ENCODE results near the gene ATXN7. TPM values are rescaled to one million over a fixed set of nuclear protein-coding genes. Genes with fewer than 3 reads are reported as not detected.

ATXN7 gene
- 10 to 100 TPM; 11.1 to 18.9 (median 13.4) TPM for total RNA-seq
- 4.8 TPM for polyA plus RNA-seq
- long read RNA-seq, donor 1, partial matches to known transcripts: 0 of 3 reads
- long read RNA-seq, donor 1, other reads (novel, unspliced or antisense): 0 of 3 reads
- long read RNA-seq, donor 2: 0 reads
- long read RNA-seq, donor 3, transcript ATXN7-211 (1 exons, 3,268 nt): major isoform, 8 of 11 reads
- long read RNA-seq, donor 3, partial matches to known transcripts: 3 of 11 reads
- long read RNA-seq, donor 3, other reads (novel, unspliced or antisense): 0 of 11 reads
- long read RNA-seq, donor 4, partial matches to known transcripts: 1 of 2 reads
- long read RNA-seq, donor 4, other reads (novel, unspliced or antisense): 1 of 2 reads

GRCh38 chr3:63863150-63864007, at the start of gene ATXN7, which contains the start of gene THOC7:
Gene ATXN7 (plus strand): TSS chr3:63863867. CDS start chr3:63912599, 48,732 bp downstream.
Gene THOC7 (minus strand): TSS chr3:63863805. CDS start chr3:63863790, 15 bp downstream.
- ATAC-seq (peak; percentile 85 to 88), DNase-seq (peak; percentile 72 to 91 (median 88))
- under 1% methylated on average over 98 of the region's 98 CpGs for WGBS
- Histone ChIP-seq H3K4me3 (ENCODE audit: low read length) (peak within 1 kb of the TSS; percentile 92), H3K9me3 (ENCODE audit: control insufficient read depth, low read length) (no peaks in the 10 kb centered on the region), H3K27ac (ENCODE audit: low read length) (peak within 1 kb of the TSS; percentile 66), H3K4me1 (ENCODE audit: control insufficient read depth, insufficient read depth, low read length) (peaks cover 2% of the 10 kb centered on the region), H3K27me3 (ENCODE audit: control insufficient read depth, insufficient read depth) (no peaks in the 10 kb centered on the region)
- intact Hi-C loops (cut with DNase I): loop anchor here in 1 of 4 donors (1.0 kb wide), 1 partner anchor 9 kb away; no protein-coding TSS in a partner anchor

- Histone ChIP-seq H3K4me1 (ENCODE audit: control insufficient read depth, insufficient read depth, low read length) (no peaks in the 10 kb centered on the region), H3K27me3 (ENCODE audit: control insufficient read depth, insufficient read depth) (no peaks in the 10 kb centered on the region), H3K4me3 (ENCODE audit: low read length) (no peak overlapping the region), H3K9me3 (ENCODE audit: control insufficient read depth, low read length) (no peaks in the 10 kb centered on the region), H3K27ac (ENCODE audit: low read length) (no peak overlapping the region)
- 81% methylated on average over 3 of the region's 3 CpGs for WGBS
- no peak for DNase-seq
- ATAC-seq: no peak
- intact Hi-C loops (cut with DNase I): no loop called here
Measured at GRCh38 chr3:63814237-63814636, 49.4 kb upstream of the ATXN7 start.

GRCh38 chr3:63817225-63817624, 46.4 kb upstream of the ATXN7 start:
- no peaks in the 10 kb centered on the region for H3K9me3 ChIP-seq (ENCODE audit: control insufficient read depth, low read length)
- no peak overlapping the region for H3K27ac ChIP-seq (ENCODE audit: low read length)
- no peaks in the 10 kb centered on the region for H3K27me3 ChIP-seq (ENCODE audit: control insufficient read depth, insufficient read depth)
- 95% methylated on average over 5 of the region's 5 CpGs for WGBS
- ATAC-seq: no peak
- H3K4me1 ChIP-seq (ENCODE audit: control insufficient read depth, insufficient read depth, low read length): no peaks in the 10 kb centered on the region
- intact Hi-C loops (cut with DNase I): loop anchor here in 3 of 4 donors (5.0 kb wide), 1 partner anchor 465 kb away; no protein-coding TSS in a partner anchor
- H3K4me3 ChIP-seq (ENCODE audit: low read length): no peak overlapping the region
- no peak for DNase-seq

- Histone ChIP-seq H3K4me3 (ENCODE audit: low read length) (no peak overlapping the region), H3K27me3 (ENCODE audit: control insufficient read depth, insufficient read depth) (no peaks in the 10 kb centered on the region), H3K9me3 (ENCODE audit: control insufficient read depth, low read length) (no peaks in the 10 kb centered on the region), H3K4me1 (ENCODE audit: control insufficient read depth, insufficient read depth, low read length) (no peaks in the 10 kb centered on the region), H3K27ac (ENCODE audit: low read length) (no peak overlapping the region)
- intact Hi-C loops (cut with DNase I): loop anchor here (2.0 to 5.0 kb wide), 2 partner anchors 466 to 468 kb away; no protein-coding TSS in a partner anchor
- ATAC-seq (peak in 1 of 2 donors; percentile 64), DNase-seq (peak; percentile 19 to 61 (median 50))
- 31% methylated on average over 10 of the region's 10 CpGs for WGBS
Measured at GRCh38 chr3:63818282-63819150, 45.2 kb upstream of the ATXN7 start.

- intact Hi-C loops (cut with DNase I): loop anchor here (2.0 to 5.0 kb wide), 2 partner anchors 467 to 468 kb away; no protein-coding TSS in a partner anchor
- H3K9me3 ChIP-seq (ENCODE audit: control insufficient read depth, low read length): no peaks in the 10 kb centered on the region
- H3K27ac ChIP-seq (ENCODE audit: low read length): no peak within 1 kb of the TSS
- H3K4me3 ChIP-seq (ENCODE audit: low read length): no peak within 1 kb of the TSS
- no peaks in the 10 kb centered on the region for H3K4me1 ChIP-seq (ENCODE audit: control insufficient read depth, insufficient read depth, low read length)
- WGBS: 94% methylated on average over 1 of the region's 1 CpG
- DNase-seq (no peak), ATAC-seq (no peak)
- H3K27me3 ChIP-seq (ENCODE audit: control insufficient read depth, insufficient read depth): no peaks in the 10 kb centered on the region
Measured at GRCh38 chr3:63819151-63819398, 44.6 kb upstream of the ATXN7 start, which contains the start of gene C3orf49. Gene C3orf49 (plus strand): TSS chr3:63819299. CDS start chr3:63819472, 173 bp downstream.

- no peak overlapping the region for H3K27ac ChIP-seq (ENCODE audit: low read length)
- DNase-seq (no peak), ATAC-seq (no peak)
- no peaks in the 10 kb centered on the region for H3K27me3 ChIP-seq (ENCODE audit: control insufficient read depth, insufficient read depth)
- H3K4me1 ChIP-seq (ENCODE audit: control insufficient read depth, insufficient read depth, low read length): no peaks in the 10 kb centered on the region
- no peaks in the 10 kb centered on the region for H3K9me3 ChIP-seq (ENCODE audit: control insufficient read depth, low read length)
- no peak overlapping the region for H3K4me3 ChIP-seq (ENCODE audit: low read length)
- intact Hi-C loops (cut with DNase I): no loop called here
- 82% methylated on average over 4 of the region's 4 CpGs for WGBS
Measured at GRCh38 chr3:63824309-63824708, 39.4 kb upstream of the ATXN7 start.

GRCh38 chr3:63830526-63830925, 33.1 kb upstream of the ATXN7 start:
- intact Hi-C loops (cut with DNase I): no loop called here
- ATAC-seq: no peak
- no peak for DNase-seq
- Histone ChIP-seq H3K9me3 (ENCODE audit: control insufficient read depth, low read length) (no peaks in the 10 kb centered on the region), H3K27ac (ENCODE audit: low read length) (no peak overlapping the region), H3K4me1 (ENCODE audit: control insufficient read depth, insufficient read depth, low read length) (no peaks in the 10 kb centered on the region), H3K4me3 (ENCODE audit: low read length) (no peak overlapping the region), H3K27me3 (ENCODE audit: control insufficient read depth, insufficient read depth) (no peaks in the 10 kb centered on the region)
- 93% methylated on average over 6 of the region's 6 CpGs for WGBS

- no peak for DNase-seq
- H3K4me3 ChIP-seq (ENCODE audit: low read length): no peak overlapping the region
- intact Hi-C loops (cut with DNase I): no loop called here
- 91% methylated on average over 6 of the region's 6 CpGs for WGBS
- no peaks in the 10 kb centered on the region for H3K9me3 ChIP-seq (ENCODE audit: control insufficient read depth, low read length)
- H3K27ac ChIP-seq (ENCODE audit: low read length): no peak overlapping the region
- H3K4me1 ChIP-seq (ENCODE audit: control insufficient read depth, insufficient read depth, low read length): no peaks in the 10 kb centered on the region
- no peaks in the 10 kb centered on the region for H3K27me3 ChIP-seq (ENCODE audit: control insufficient read depth, insufficient read depth)
- ATAC-seq: no peak
Measured at GRCh38 chr3:63832395-63832794, 31.3 kb upstream of the ATXN7 start.

- no peak for ATAC-seq
- no peaks in the 10 kb centered on the region for H3K4me1 ChIP-seq (ENCODE audit: control insufficient read depth, insufficient read depth, low read length)
- no peaks in the 10 kb centered on the region for H3K27me3 ChIP-seq (ENCODE audit: control insufficient read depth, insufficient read depth)
- WGBS: 49% methylated on average over 1 of the region's 1 CpG
- H3K27ac ChIP-seq (ENCODE audit: low read length): no peak overlapping the region
- H3K9me3 ChIP-seq (ENCODE audit: control insufficient read depth, low read length): no peaks in the 10 kb centered on the region
- no peak for DNase-seq
- intact Hi-C loops (cut with DNase I): no loop called here
- no peak overlapping the region for H3K4me3 ChIP-seq (ENCODE audit: low read length)
Measured at GRCh38 chr3:63841704-63842103, 22.0 kb upstream of the ATXN7 start.

GRCh38 chr3:63842127-63842526, 21.5 kb upstream of the ATXN7 start:
- Histone ChIP-seq H3K4me1 (ENCODE audit: control insufficient read depth, insufficient read depth, low read length) (no peaks in the 10 kb centered on the region), H3K27me3 (ENCODE audit: control insufficient read depth, insufficient read depth) (no peaks in the 10 kb centered on the region), H3K4me3 (ENCODE audit: low read length) (no peak overlapping the region), H3K27ac (ENCODE audit: low read length) (no peak overlapping the region), H3K9me3 (ENCODE audit: control insufficient read depth, low read length) (no peaks in the 10 kb centered on the region)
- intact Hi-C loops (cut with DNase I): no loop called here
- DNase-seq: no peak
- no peak for ATAC-seq

Measured in right cardiac atrium (tissue), 5 donors.